22Rv1 (cell line): ENCODE data around the gene LHFPL2.

Source experiments
- H3K27ac ChIP-seq: fragments of 450-650 bp; 2 replicates; pipeline ENCODE4 v1.5.1; 2017
- CTCF ChIP-seq: fragments of 450-650 bp; IDR thresholded peaks from 2 replicates; pipeline ENCODE4 v1.5.1; 2017; ENCODE audit warnings: mild to moderate bottlenecking
- ZFX ChIP-seq: fragments of 450-650 bp; IDR thresholded peaks from 2 replicates; pipeline ENCODE4 v1.6.1; 2017; ENCODE audit warnings: antibody characterized with exemption, borderline replicate concordance

The LHFPL2 gene

DNA sequence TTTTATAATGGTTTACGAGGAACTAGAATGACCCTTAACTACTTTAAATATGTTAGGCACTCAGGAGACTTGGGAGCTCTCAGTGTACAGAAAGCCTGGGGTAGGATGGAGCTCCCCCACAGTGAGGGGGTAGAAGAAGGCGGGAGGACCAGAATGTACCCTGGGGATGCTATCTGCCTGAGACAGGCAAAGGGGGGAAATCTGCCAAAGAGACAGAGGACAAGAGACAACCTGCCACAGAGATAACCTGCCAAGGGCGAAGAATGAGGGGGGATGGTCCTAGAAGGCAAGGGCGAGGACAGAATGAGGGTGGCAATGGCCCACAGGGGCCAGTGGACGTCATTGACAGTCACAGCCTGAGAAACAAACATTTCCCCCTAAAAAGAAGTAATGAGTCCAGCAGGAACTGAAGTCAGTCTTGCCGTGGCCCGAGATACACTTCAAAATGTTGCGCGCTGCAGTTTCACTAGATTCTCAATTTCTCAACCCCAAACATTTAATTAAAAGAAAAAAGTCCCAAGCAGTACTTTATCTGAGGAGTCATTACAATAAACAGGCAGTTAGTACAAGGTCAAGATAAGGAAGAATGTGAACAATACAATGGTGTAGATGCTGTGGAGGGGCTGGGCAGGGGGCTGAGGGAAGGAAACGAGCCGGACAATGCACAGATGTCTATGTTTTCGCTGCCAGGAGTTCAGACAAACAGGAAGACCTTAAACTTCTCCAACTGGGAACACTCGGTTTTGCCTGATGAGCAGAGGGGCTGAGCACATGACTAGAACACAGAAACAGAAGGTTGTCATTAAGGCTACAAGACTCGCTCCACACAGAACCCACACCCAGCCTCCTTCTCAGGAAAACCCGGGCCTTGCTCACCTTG lies 125.0 kb downstream of the LHFPL2 start:
- H3K27ac ChIP-seq = no peak overlapping the region
- TF ChIP-seq ZFX = no peak
- no peak for TF ChIP-seq CTCF

- TF ChIP-seq ZFX = no peak
- no peak for TF ChIP-seq CTCF
- no peak overlapping the region for H3K27ac ChIP-seq
Measured at GRCh38 chr5:78522476-78523260, 125.9 kb downstream of the LHFPL2 start.

DNA sequence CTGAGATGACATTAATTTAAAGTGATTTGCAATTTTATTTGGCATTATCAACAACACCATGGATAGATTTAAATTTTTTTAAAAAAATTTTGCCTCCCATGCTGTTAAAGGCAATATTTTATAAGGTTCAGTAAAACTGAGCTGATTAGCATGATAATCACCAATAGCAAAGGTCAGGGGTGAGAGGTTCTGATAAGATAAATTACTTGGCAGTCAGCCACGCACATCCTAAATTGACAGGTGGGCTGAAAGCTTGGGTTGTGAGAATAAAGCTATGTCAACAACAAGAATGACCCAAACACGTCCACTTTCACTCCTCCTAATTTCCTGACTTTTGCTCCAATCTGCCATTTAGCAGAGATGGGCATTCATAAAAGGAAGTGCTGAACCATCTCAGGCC lies 127.1 kb downstream of the LHFPL2 start:
- TF ChIP-seq ZFX = no peak
- H3K27ac ChIP-seq = no peak overlapping the region

DNA sequence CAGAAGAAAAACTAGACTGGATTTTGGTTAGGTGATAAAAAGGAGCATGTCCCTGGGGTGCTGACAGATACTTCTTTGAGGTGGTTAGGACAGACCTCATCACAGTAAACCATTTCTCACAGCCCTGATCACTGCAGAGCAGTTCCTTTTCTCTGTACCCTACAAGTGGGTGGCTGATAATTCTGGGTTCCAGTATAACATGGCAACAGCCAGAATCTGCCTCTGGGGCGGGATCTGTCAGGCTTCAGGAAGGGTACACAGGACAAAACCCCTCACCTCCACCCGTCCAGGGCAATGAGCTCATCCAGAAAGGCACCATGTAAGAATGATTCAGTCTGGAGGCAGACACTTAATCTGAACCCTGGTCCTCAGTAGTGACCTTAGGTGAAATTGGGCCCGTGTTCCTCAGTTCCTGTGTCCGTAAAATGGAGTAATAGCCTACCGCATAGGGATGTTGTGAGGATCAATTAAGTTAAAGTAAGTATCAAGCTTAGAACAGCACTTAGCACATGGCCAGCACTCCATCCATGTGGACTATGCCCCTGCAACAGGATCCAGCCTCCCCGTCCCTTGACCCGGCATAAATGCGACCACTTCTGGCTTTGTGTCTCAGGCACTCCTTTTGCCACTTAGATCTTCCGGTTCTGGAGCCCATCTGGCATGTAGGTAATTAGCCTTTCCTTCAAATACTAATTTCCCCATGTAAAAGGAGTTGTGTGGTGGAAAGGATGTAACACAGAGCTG lies 129.2 kb downstream of the LHFPL2 start:
- TF ChIP-seq ZFX = no peak
- no peak for TF ChIP-seq CTCF
- H3K27ac ChIP-seq = no peak overlapping the region

DNA sequence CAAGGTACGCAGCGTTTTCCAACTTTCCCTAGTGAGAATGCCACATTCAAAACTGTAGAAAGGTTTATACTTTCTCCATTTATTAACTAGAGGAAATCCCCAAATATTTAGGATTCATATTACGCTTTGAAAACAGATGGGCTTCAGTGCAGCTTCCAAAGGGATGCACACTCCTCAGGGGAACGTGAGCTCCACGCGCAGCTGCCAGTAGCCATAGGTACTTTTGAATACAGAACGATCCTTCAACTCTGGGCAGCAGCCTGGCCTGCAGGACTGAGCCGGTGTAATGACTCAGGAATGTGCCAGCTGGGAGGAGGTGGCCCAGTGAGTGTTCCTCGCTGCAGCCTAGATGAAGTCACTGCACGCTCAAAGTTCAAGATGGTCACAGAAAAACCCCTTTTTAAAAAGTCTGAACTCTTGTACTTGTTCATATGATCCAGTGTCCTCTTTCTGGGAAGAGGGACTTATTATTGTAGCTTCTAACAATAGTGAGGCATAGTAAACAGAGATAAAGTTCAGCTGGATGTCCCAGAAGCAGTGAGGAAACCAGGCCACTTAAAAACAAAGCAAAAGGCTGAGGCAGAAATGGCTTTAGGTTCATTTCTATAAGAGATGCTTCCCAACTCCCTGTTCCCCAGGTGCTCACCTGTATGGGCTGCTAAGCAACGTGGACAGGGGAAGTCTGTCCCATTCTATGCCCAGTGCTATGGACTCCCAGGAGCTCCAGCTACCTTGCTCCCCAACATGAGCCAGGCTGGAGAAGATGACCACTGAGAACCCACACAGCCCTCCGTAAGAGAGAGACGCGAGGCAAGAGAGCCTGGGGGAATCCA lies 130.0 kb downstream of the LHFPL2 start:
- TF ChIP-seq ZFX = no peak
- no peak for TF ChIP-seq CTCF
- no peak overlapping the region for H3K27ac ChIP-seq

- TF ChIP-seq CTCF = 0 out of 2 replicates have a peak, but pooled peaks have one; percentile 8
- TF ChIP-seq ZFX = no peak
- no peak overlapping the region for H3K27ac ChIP-seq
Measured at GRCh38 chr5:78515670-78516069, 132.9 kb downstream of the LHFPL2 start.
